GM12891 (cell line): ENCODE measurements around the gene IL11.

ENCODE experiments used
- POLR2A ChIP-seq: IDR thresholded peaks from 2 replicates; pipeline ENCODE4 v1.6.1; 2011; ENCODE audit warnings: low read depth, low read length, control low read depth
- POLR2AphosphoS5 ChIP-seq: IDR thresholded peaks from 2 replicates; pipeline ENCODE4 v1.6.1; 2011; ENCODE audit warnings: low read depth, low read length, control low read depth

DNA sequence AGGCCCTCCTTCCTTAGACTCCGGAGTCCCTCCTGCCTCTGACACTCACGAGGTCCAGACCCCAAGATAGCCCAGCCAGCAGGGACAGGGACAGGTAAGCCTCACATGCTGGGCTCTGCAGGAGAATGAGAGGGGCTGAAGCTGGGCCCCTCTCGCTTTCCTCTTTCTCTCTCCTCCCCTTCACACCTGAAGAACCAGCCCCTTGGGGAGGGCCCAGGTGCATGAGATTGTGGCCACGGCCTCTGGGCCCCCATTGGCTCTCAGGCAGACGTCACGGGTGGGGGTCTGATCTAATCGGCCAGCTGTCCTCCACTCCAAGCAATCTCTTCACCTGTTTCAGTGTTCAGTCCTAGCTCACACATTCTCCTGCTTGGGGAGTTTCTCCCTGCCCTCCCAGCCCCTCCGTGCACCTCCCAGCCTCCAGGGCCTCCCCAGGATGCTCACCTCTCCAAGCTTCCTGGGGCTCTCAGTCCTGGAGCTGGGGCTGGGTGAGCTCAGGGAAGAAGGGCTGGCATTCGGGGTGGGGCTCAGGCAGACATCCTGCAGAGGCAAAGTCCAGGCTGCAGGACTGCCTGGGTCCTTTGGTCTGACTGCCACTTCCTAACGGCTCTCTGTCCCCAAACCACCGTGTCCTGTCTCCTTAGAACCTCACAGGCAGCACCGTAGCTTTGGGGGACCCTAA, 47.9 kb downstream of the IL11 start:
- TF ChIP-seq POLR2AphosphoS5 (no peak), POLR2A (no peak)
